Body of pancreas (tissue), 4 donors: ENCODE results near the gene A2M.

ENCODE experiments used
- CTCF ChIP-seq, 7 experiments: fragments of 450-650 bp in 4 of 7; fragments of 200-600 bp in 3 of 7; sonication (generic) in 3 of 7; IDR thresholded peaks; one replicate each; pipeline ENCODE4 v1.5.1; 2016 to 2019; ENCODE audit warnings: antibody characterized with exemption in 7 of 7
- POLR2A ChIP-seq, 3 donors: fragments of 450-650 bp; IDR thresholded peaks; one replicate each; pipeline ENCODE4 v1.6.1; 2016; ENCODE audit warnings: antibody characterized with exemption in 3 of 3, mild to moderate bottlenecking in 2 of 3

GRCh38 chr12:9090220-9090619 lies 25.5 kb downstream of the A2M start:
- no peak for TF ChIP-seq CTCF (IDR thresholded peaks at IDR 0.05)
- no peak for TF ChIP-seq POLR2A (IDR thresholded peaks at IDR 0.05)
